Lower leg skin (tissue), 3 donors: Measurements from ENCODE around the gene GNLY.

Experiments used
- CTCF ChIP-seq, 3 donors: fragments of 450-650 bp; IDR thresholded peaks; one replicate each; pipeline ENCODE4 v1.5.1; 2016; ENCODE audit warnings: antibody characterized with exemption in 3 of 3, mild to moderate bottlenecking in 3 of 3, moderate library complexity in 2 of 3
- POLR2A ChIP-seq, 2 donors: fragments of 450-650 bp; IDR thresholded peaks; one replicate each; pipeline ENCODE4 v1.6.1; 2016 to 2017; ENCODE audit warnings: antibody characterized with exemption in 2 of 2, mild to moderate bottlenecking in 1 of 2, moderate library complexity in 1 of 2

GRCh38 chr2:85747441-85747840, 53.3 kb downstream of the GNLY start:
- TF ChIP-seq CTCF (IDR thresholded peaks at IDR 0.05) (no peak), POLR2A (IDR thresholded peaks at IDR 0.05) (no peak)
